GM18520 (cell line): Measurements from ENCODE around the gene ZBTB21.
A peak's percentile ranks its signal among the peaks of the same experiment; 100 is the strongest.

Source experiments
- ATAC-seq: cut with Tn5 transposase; IDR thresholded peaks from one replicate; pipeline ENCODE4 v1.9.1; 2021; ENCODE audit not compliant: unreplicated experiment

ZBTB21 gene

GRCh38 chr21:42021371-42022090 lies 11.4 kb upstream of the ZBTB21 start:
- ATAC-seq: no peak

- no peak for ATAC-seq
Measured at GRCh38 chr21:42019706-42020105, 9.5 kb upstream of the ZBTB21 start.

- no peak for ATAC-seq
Measured at GRCh38 chr21:42019101-42019605, 9.0 kb upstream of the ZBTB21 start.

GRCh38 chr21:42017022-42017421 lies 6.9 kb upstream of the ZBTB21 start:
- no peak for ATAC-seq

- no peak for ATAC-seq
Measured at GRCh38 chr21:42016364-42016985, 6.3 kb upstream of the ZBTB21 start.

GRCh38 chr21:42013931-42014330 lies 3.8 kb upstream of the ZBTB21 start:
- ATAC-seq: no peak

GRCh38 chr21:42013376-42013775 lies 3.2 kb upstream of the ZBTB21 start:
- no peak for ATAC-seq

GRCh38 chr21:42012763-42013329 lies 2.7 kb upstream of the ZBTB21 start:
- ATAC-seq: no peak

- ATAC-seq: no peak
Measured at GRCh38 chr21:42012344-42012743, 2.2 kb upstream of the ZBTB21 start.

- peak; percentile 20 for ATAC-seq
Measured at GRCh38 chr21:42010507-42011495, 641 bp upstream of the ZBTB21 start.

GRCh38 chr21:42009018-42009830 lies 936 bp downstream of the ZBTB21 start:
- ATAC-seq: peak; percentile 11

- no peak for ATAC-seq
Measured at GRCh38 chr21:42007356-42007940, 2.7 kb downstream of the ZBTB21 start.

GRCh38 chr21:42006765-42007164 lies 3.4 kb downstream of the ZBTB21 start:
- ATAC-seq: no peak

GRCh38 chr21:42004406-42005199 lies 5.6 kb downstream of the ZBTB21 start:
- ATAC-seq: no peak

- ATAC-seq: no peak
Measured at GRCh38 chr21:42003051-42003461, 7.1 kb downstream of the ZBTB21 start.

- peak; percentile 66 for ATAC-seq
Measured at GRCh38 chr21:42002421-42002958, 7.7 kb downstream of the ZBTB21 start.

GRCh38 chr21:42001781-42002180 lies 8.4 kb downstream of the ZBTB21 start:
- ATAC-seq: no peak

- no peak for ATAC-seq
Measured at GRCh38 chr21:42000908-42001307, 9.3 kb downstream of the ZBTB21 start.

GRCh38 chr21:41997657-41998056 lies 12.5 kb downstream of the ZBTB21 start:
- no peak for ATAC-seq
